Liver (tissue), 9 donors: ENCODE measurements around the gene SHISAL1. TPM values are rescaled to one million over a fixed set of nuclear protein-coding genes. Genes with fewer than 3 reads are reported as not detected.

ENCODE experiments used
- DNase-seq: peaks from one replicate; pipeline ENCODE4 v3.0.0-alpha.2; 2017; ENCODE audit warnings: low spot score
- H3K27ac ChIP-seq, 2 donors: one replicate each; pipeline ENCODE4 v1.7.0; 2013; ENCODE audit warnings: inconsistent platforms in 2 of 2, low read length in 2 of 2, control low read depth in 1 of 2, low read depth in 1 of 2, mild to moderate bottlenecking in 1 of 2
- H3K27me3 ChIP-seq, 4 donors: one replicate each; pipeline versions ENCODE4 v1.6.1 to v1.7.0; 2013; ENCODE audit warnings: low read length in 3 of 4, inconsistent platforms in 1 of 4, mild to moderate bottlenecking in 1 of 4, moderate library complexity in 1 of 4; ENCODE audit not compliant: control insufficient read depth in 4 of 4, insufficient read depth in 4 of 4
- H3K36me3 ChIP-seq, 4 donors: one replicate each; pipeline versions ENCODE4 v1.6.1 to v1.7.0; 2013; ENCODE audit warnings: low read length in 3 of 4, mild to moderate bottlenecking in 3 of 4, low read depth in 1 of 4, moderate library complexity in 1 of 4; ENCODE audit not compliant: control insufficient read depth in 4 of 4, insufficient read depth in 3 of 4
- H3K4me1 ChIP-seq, 4 donors: one replicate each; pipeline versions ENCODE4 v1.6.1 to v1.7.0; 2013; ENCODE audit warnings: low read length in 3 of 4, mild to moderate bottlenecking in 3 of 4, moderate library complexity in 1 of 4; ENCODE audit not compliant: control insufficient read depth in 4 of 4, insufficient read depth in 4 of 4
- H3K4me3 ChIP-seq, 3 donors: one replicate each; pipeline versions ENCODE4 v1.6.1 to v1.7.0; 2013; ENCODE audit warnings: low read length in 3 of 3, control low read depth in 1 of 3, low read depth in 1 of 3, mild to moderate bottlenecking in 1 of 3
- H3K9ac ChIP-seq, 2 donors: one replicate each; pipeline ENCODE4 v1.7.0; 2013; ENCODE audit warnings: low read length in 2 of 2, mild to moderate bottlenecking in 2 of 2, moderate library complexity in 2 of 2, control low read depth in 1 of 2, low read depth in 1 of 2
- H3K9me3 ChIP-seq, 4 donors: one replicate each; pipeline versions ENCODE4 v1.6.1 to v1.7.0; 2013; ENCODE audit warnings: low read length in 3 of 4; ENCODE audit not compliant: control insufficient read depth in 4 of 4
- EGR1 ChIP-seq, 2 donors: IDR thresholded peaks; 2 replicates each; pipeline ENCODE4 v1.6.1; 2016 to 2018; ENCODE audit warnings: antibody characterized with exemption in 2 of 2, low read depth in 2 of 2
- FOXA1 ChIP-seq: IDR thresholded peaks from 2 replicates; pipeline ENCODE4 v1.6.1; 2016; ENCODE audit warnings: antibody characterized with exemption
- FOXA2 ChIP-seq: IDR thresholded peaks from 2 replicates; pipeline ENCODE4 v1.6.1; 2016; ENCODE audit warnings: antibody characterized with exemption
- GABPA ChIP-seq, 2 donors: IDR thresholded peaks in 1 of 2; conservative IDR thresholded peaks in 1 of 2; 2 replicates each; pipeline ENCODE4 v1.6.1; 2016; ENCODE audit warnings: antibody characterized with exemption in 2 of 2, mild to moderate bottlenecking in 1 of 2, moderate library complexity in 1 of 2
- HNF4A ChIP-seq, 2 donors: conservative IDR thresholded peaks; 2 replicates each; pipeline ENCODE4 v1.6.1; 2016; ENCODE audit warnings: antibody characterized with exemption in 2 of 2, mild to moderate bottlenecking in 2 of 2
- HNF4G ChIP-seq: IDR thresholded peaks from 2 replicates; pipeline ENCODE4 v1.6.1; 2016; ENCODE audit warnings: antibody characterized with exemption
- JUND ChIP-seq, 2 donors: IDR thresholded peaks; 2 replicates each; pipeline ENCODE4 v1.6.1; 2016; ENCODE audit warnings: antibody characterized with exemption in 2 of 2
- NR2F2 ChIP-seq: IDR thresholded peaks from 2 replicates; pipeline ENCODE4 v1.6.1; 2016; ENCODE audit warnings: antibody characterized with exemption
- RAD21 ChIP-seq, 2 donors: IDR thresholded peaks; 2 replicates each; pipeline ENCODE4 v1.6.1; 2016; ENCODE audit warnings: antibody characterized with exemption in 2 of 2, mild to moderate bottlenecking in 2 of 2
- RXRA ChIP-seq, 2 donors: IDR thresholded peaks; 2 replicates each; pipeline ENCODE4 v1.6.1; 2017 to 2018; ENCODE audit warnings: antibody characterized with exemption in 2 of 2, mild to moderate bottlenecking in 1 of 2
- SP1 ChIP-seq: IDR thresholded peaks from 2 replicates; pipeline ENCODE4 v1.6.1; 2018; ENCODE audit warnings: antibody characterized with exemption, mild to moderate bottlenecking
- TAF1 ChIP-seq: conservative IDR thresholded peaks from 2 replicates; pipeline ENCODE4 v1.6.1; 2016; ENCODE audit warnings: antibody characterized with exemption, mild to moderate bottlenecking
- YY1 ChIP-seq: IDR thresholded peaks from 2 replicates; pipeline ENCODE4 v1.6.1; 2016; ENCODE audit warnings: antibody characterized with exemption, mild to moderate bottlenecking
- WGBS: extraction: QIAGEN DNeasy Blood & Tissue Kit; methylation state at CpG from one replicate; pipeline ENCODE4 v1.1.7; 2013; 5-methylcytosine and 5-hydroxymethylcytosine counted together
- polyA plus RNA-seq, 2 donors: library from polyadenylated mRNA; stranded (reverse) in 1 of 2; unstranded in 1 of 2; fragments of 200-250 nt in 1 of 2; fragments of >200 nt in 1 of 2; fragmentation: Nextera tagmentation in 1 of 2; extraction: Ambion mirVana in 1 of 2; gene quantifications; one replicate each; pipeline versions ENCODE4 v1.2.1 to v1.2.3, GENCODE V29; 2013 to 2015
- total RNA-seq, 2 donors: library from RNA; depleted of rRNA; stranded (reverse); fragments of >200 nt; gene quantifications; one replicate each; pipeline ENCODE4 v1.2.3, GENCODE V29; 2014
- TF ChIP-seq, protein P1 (sequence below): IDR thresholded peaks from 2 replicates; pipeline ENCODE4 v1.6.1; 2016; ENCODE audit warnings: antibody characterized with exemption
- TF ChIP-seq, protein P2 (sequence below): fragments of 150-350 bp; IDR thresholded peaks from 2 replicates; pipeline ENCODE4 v1.5.1; 2017; ENCODE audit warnings: improper control_type of control experiment, low read depth, low read length; ENCODE audit not compliant: missing input control
- TF ChIP-seq, protein P3 (sequence below): IDR thresholded peaks from 2 replicates; pipeline ENCODE4 v1.6.1; 2016; ENCODE audit warnings: antibody characterized with exemption, mild to moderate bottlenecking
- TF ChIP-seq, protein P4 (sequence below): IDR thresholded peaks from 2 replicates; pipeline ENCODE4 v1.6.1; 2016; ENCODE audit warnings: antibody characterized with exemption
- TF ChIP-seq, protein P5 (sequence below): IDR thresholded peaks from 2 replicates; pipeline ENCODE4 v1.6.1; 2016; ENCODE audit warnings: antibody characterized with exemption
- donor health status: healthy.
- donor health status: healthy.
- donor health status: healthy.
- donor health status: healthy.
- donor health status: healthy.

SHISAL1 gene
- total and polyA plus RNA-seq, 4 donors = 0.07 to 0.17 (median 0.13) TPM

DNA sequence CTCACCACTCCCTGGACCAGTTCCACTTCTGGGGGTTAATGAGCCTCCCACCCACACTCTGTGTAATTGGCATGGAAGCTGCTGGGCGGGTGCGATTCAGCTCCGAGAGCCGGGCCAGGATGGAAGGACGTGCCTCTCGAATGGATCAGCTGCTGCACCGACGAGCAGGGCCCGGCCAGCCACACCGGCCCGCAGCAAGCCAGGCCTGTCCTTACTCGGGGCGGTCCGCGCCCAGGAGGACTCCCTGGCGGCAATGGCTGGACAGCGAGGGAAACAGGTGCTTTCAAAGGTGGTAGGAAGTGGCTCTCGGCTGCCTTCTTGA, 4.3 kb upstream of the SHISAL1 start:
- H3K4me3 ChIP-seq = no peak overlapping the region
- no peak for DNase-seq
- H3K36me3 ChIP-seq = no peaks in the 10 kb centered on the region
- TF ChIP-seq RAD21 (IDR thresholded peaks at IDR 0.05) (no peak), HNF4A (conservative IDR thresholded peaks at IDR 0.05) (no peak), EGR1 (IDR thresholded peaks at IDR 0.05; ENCODE audit: low read depth in 2 of 2) (no peak), JUND (IDR thresholded peaks at IDR 0.05) (no peak)
- TF ChIP-seq, protein P1, sequence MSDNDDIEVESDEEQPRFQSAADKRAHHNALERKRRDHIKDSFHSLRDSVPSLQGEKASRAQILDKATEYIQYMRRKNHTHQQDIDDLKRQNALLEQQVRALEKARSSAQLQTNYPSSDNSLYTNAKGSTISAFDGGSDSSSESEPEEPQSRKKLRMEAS = no peak
- H3K27ac ChIP-seq = no peak overlapping the region
- no peaks in the 10 kb centered on the region for H3K27me3 ChIP-seq
- no peaks in the 10 kb centered on the region for H3K4me1 ChIP-seq
- no peaks in the 10 kb centered on the region for H3K9me3 ChIP-seq
- WGBS = 94% methylated on average over 18 of the region's 18 CpGs
- H3K9ac ChIP-seq = no peak overlapping the region

DNA sequence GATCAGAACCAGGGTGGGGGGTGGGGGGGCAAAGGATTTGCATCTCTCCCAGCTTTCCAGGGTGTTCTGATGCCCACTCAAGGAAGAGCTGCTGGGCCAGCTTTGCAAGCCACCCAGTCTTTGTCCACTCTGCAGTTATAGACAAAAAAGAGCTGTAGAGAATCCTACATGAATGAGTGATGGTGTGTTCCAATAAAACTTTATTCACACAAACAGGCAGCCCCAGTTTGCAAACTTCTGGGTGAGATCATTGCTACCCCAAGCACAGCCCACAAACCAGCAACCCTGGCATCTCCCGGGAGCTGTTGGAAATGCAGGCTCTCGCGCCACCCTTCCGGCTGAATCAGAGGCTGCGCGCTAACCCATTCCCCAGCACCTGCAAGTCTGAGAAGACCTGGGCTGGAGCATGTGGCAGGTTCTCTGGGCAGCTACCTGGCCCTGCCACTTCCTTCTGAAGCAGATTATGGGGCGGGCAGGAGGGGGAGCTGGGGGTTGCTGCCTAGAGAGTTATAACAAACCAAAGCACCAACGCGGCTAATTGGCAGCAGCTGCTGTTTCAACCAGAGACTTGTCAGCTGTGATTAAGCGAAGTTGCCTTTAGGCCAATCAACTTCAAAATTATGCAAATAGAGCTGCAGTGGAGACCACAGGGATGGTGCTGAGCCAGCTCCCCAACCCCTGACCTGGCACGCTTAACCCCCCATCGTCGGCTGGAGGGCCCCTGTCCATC, 3.8 kb upstream of the SHISAL1 start:
- H3K4me1 ChIP-seq = no peaks in the 10 kb centered on the region
- H3K4me3 ChIP-seq = no peak overlapping the region
- no peak for TF ChIP-seq YY1
- no peak for TF ChIP-seq EGR1 (IDR thresholded peaks at IDR 0.05; ENCODE audit: low read depth in 2 of 2)
- TF ChIP-seq GABPA (IDR thresholded peaks at IDR 0.05 in 1 of 2, conservative IDR thresholded peaks at IDR 0.05 in 1 of 2) = no peak
- TF ChIP-seq, protein P2, sequence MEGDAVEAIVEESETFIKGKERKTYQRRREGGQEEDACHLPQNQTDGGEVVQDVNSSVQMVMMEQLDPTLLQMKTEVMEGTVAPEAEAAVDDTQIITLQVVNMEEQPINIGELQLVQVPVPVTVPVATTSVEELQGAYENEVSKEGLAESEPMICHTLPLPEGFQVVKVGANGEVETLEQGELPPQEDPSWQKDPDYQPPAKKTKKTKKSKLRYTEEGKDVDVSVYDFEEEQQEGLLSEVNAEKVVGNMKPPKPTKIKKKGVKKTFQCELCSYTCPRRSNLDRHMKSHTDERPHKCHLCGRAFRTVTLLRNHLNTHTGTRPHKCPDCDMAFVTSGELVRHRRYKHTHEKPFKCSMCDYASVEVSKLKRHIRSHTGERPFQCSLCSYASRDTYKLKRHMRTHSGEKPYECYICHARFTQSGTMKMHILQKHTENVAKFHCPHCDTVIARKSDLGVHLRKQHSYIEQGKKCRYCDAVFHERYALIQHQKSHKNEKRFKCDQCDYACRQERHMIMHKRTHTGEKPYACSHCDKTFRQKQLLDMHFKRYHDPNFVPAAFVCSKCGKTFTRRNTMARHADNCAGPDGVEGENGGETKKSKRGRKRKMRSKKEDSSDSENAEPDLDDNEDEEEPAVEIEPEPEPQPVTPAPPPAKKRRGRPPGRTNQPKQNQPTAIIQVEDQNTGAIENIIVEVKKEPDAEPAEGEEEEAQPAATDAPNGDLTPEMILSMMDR = no peak
- no peak for TF ChIP-seq RAD21 (IDR thresholded peaks at IDR 0.05)
- TF ChIP-seq TAF1 = no peak
- TF ChIP-seq FOXA2 = no peak
- TF ChIP-seq SP1 = no peak
- TF ChIP-seq, protein P1 = no peak
- TF ChIP-seq, protein P3, sequence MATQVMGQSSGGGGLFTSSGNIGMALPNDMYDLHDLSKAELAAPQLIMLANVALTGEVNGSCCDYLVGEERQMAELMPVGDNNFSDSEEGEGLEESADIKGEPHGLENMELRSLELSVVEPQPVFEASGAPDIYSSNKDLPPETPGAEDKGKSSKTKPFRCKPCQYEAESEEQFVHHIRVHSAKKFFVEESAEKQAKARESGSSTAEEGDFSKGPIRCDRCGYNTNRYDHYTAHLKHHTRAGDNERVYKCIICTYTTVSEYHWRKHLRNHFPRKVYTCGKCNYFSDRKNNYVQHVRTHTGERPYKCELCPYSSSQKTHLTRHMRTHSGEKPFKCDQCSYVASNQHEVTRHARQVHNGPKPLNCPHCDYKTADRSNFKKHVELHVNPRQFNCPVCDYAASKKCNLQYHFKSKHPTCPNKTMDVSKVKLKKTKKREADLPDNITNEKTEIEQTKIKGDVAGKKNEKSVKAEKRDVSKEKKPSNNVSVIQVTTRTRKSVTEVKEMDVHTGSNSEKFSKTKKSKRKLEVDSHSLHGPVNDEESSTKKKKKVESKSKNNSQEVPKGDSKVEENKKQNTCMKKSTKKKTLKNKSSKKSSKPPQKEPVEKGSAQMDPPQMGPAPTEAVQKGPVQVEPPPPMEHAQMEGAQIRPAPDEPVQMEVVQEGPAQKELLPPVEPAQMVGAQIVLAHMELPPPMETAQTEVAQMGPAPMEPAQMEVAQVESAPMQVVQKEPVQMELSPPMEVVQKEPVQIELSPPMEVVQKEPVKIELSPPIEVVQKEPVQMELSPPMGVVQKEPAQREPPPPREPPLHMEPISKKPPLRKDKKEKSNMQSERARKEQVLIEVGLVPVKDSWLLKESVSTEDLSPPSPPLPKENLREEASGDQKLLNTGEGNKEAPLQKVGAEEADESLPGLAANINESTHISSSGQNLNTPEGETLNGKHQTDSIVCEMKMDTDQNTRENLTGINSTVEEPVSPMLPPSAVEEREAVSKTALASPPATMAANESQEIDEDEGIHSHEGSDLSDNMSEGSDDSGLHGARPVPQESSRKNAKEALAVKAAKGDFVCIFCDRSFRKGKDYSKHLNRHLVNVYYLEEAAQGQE = no peak
- TF ChIP-seq RXRA (IDR thresholded peaks at IDR 0.05) = no peak
- no peak for TF ChIP-seq JUND (IDR thresholded peaks at IDR 0.05)
- no peak for TF ChIP-seq HNF4A (conservative IDR thresholded peaks at IDR 0.05)
- TF ChIP-seq, protein P4, sequence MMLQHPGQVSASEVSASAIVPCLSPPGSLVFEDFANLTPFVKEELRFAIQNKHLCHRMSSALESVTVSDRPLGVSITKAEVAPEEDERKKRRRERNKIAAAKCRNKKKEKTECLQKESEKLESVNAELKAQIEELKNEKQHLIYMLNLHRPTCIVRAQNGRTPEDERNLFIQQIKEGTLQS = no peak
- TF ChIP-seq FOXA1 = no peak
- no peak for TF ChIP-seq NR2F2
- TF ChIP-seq, protein P5, sequence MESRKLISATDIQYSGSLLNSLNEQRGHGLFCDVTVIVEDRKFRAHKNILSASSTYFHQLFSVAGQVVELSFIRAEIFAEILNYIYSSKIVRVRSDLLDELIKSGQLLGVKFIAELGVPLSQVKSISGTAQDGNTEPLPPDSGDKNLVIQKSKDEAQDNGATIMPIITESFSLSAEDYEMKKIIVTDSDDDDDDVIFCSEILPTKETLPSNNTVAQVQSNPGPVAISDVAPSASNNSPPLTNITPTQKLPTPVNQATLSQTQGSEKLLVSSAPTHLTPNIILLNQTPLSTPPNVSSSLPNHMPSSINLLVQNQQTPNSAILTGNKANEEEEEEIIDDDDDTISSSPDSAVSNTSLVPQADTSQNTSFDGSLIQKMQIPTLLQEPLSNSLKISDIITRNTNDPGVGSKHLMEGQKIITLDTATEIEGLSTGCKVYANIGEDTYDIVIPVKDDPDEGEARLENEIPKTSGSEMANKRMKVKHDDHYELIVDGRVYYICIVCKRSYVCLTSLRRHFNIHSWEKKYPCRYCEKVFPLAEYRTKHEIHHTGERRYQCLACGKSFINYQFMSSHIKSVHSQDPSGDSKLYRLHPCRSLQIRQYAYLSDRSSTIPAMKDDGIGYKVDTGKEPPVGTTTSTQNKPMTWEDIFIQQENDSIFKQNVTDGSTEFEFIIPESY = no peak
- no peak for TF ChIP-seq HNF4G
- H3K9me3 ChIP-seq = no peaks in the 10 kb centered on the region
- no peak overlapping the region for H3K27ac ChIP-seq
- H3K27me3 ChIP-seq = no peaks in the 10 kb centered on the region
- WGBS = 92% methylated on average over 13 of the region's 13 CpGs
- DNase-seq = no peak
- H3K9ac ChIP-seq = no peak overlapping the region
- no peaks in the 10 kb centered on the region for H3K36me3 ChIP-seq
